Upper lobe of right lung (tissue), 1 donor: ENCODE measurements around the gene JAG1. TPM values are rescaled to one million over a fixed set of nuclear protein-coding genes. Genes with fewer than 3 reads are reported as not detected.

Source experiments
- ATAC-seq: fragments of 200-7000 bp; cut with Tn5 transposase; one replicate; pipeline ENCODE4 v1.9.1; 2020; ENCODE audit warnings: mild to moderate bottlenecking, moderate library complexity
- DNase-seq: peaks from one replicate; pipeline ENCODE4 v3.0.0-alpha.2; 2020
- H3K27ac ChIP-seq: fragments of 200-600 bp; one replicate; pipeline ENCODE4 v1.8.0; 2022
- H3K27me3 ChIP-seq: fragments of 200-600 bp; one replicate; pipeline ENCODE4 v1.8.0; 2022; ENCODE audit warnings: mild to moderate bottlenecking
- H3K36me3 ChIP-seq: fragments of 200-600 bp; one replicate; pipeline ENCODE4 v1.8.0; 2022
- H3K4me1 ChIP-seq: fragments of 200-600 bp; one replicate; pipeline ENCODE4 v1.8.0; 2022
- H3K4me3 ChIP-seq: fragments of 200-600 bp; one replicate; pipeline ENCODE4 v1.8.0; 2022; ENCODE audit warnings: mild to moderate bottlenecking
- H3K9me3 ChIP-seq: fragments of 200-600 bp; one replicate; pipeline ENCODE4 v1.8.0; 2022
- intact Hi-C: fragments of 100-400 bp; cut with DNase I; formaldehyde crosslinking; loops from one replicate; pipeline ENCODE4 v1.11.0; 2022
- total RNA-seq: library from RNA; stranded (reverse); fragmentation: NEBNext Ultra II Directional; extraction: Animal tissue kit (Norgen Biotek cat#: 25700); gene quantifications from one replicate; pipeline ENCODE4 v1.2.1, GENCODE V29; 2021
- TF ChIP-seq, protein P1 (sequence below): fragments of 200-600 bp; IDR thresholded peaks from one replicate; pipeline ENCODE4 v1.8.0; 2022; ENCODE audit warnings: antibody characterized with exemption
- donor health status: DM: no; HTN: yes; CAD: no; lungs with severe emphysema.

JAG1 gene
- total RNA-seq, 1 donor from 2014 or later: 51.6 TPM

DNA sequence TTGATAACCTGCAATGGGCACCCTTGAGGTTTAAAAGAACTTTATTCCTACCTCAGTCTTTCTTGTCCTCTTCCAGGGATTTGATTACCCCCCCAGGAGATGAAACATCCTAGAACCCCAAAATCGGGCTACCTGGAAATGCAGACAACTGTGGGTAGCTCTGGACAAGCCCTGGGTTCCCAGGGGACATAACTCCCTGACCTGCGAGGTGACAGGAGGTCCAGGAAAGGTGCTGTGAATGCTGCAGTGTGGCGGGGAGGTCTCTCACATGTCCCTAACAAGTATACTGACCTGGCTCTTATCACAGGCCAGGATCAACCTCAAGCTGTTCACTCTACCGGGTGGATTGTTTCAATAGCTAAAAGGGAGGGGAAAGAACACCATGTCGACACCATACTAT lies 11.6 kb downstream of the JAG1 start:
- Histone ChIP-seq H3K36me3 (peaks cover 58% of the 10 kb centered on the region), H3K4me3 (no peak overlapping the region), H3K27me3 (no peaks in the 10 kb centered on the region), H3K4me1 (peaks cover 41% of the 10 kb centered on the region), H3K9me3 (no peaks in the 10 kb centered on the region), H3K27ac (no peak overlapping the region)
- DNase-seq (no peak), ATAC-seq (no peak)
- intact Hi-C loops: no loop called here
- TF ChIP-seq, protein P1, sequence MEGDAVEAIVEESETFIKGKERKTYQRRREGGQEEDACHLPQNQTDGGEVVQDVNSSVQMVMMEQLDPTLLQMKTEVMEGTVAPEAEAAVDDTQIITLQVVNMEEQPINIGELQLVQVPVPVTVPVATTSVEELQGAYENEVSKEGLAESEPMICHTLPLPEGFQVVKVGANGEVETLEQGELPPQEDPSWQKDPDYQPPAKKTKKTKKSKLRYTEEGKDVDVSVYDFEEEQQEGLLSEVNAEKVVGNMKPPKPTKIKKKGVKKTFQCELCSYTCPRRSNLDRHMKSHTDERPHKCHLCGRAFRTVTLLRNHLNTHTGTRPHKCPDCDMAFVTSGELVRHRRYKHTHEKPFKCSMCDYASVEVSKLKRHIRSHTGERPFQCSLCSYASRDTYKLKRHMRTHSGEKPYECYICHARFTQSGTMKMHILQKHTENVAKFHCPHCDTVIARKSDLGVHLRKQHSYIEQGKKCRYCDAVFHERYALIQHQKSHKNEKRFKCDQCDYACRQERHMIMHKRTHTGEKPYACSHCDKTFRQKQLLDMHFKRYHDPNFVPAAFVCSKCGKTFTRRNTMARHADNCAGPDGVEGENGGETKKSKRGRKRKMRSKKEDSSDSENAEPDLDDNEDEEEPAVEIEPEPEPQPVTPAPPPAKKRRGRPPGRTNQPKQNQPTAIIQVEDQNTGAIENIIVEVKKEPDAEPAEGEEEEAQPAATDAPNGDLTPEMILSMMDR: no peak

DNA sequence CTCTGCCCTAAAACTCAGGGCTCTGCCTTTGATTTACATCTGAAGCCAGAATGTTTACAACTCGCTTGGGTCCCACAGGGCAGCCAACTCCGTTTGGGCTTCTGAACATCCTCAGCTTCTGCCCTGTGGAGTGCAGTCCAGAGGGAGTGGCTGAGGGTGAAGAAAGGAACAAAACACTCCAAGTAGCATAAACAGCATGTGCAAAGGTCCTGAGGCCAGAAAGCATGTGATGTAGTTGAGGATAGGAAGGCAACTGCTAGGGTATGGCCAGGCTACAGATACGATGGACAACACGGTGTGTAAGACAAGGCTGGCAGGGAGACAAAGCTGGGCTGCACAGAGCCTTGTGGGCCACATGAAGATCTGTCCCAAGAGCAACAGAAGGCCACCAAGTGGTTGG lies 12.5 kb downstream of the JAG1 start:
- TF ChIP-seq, protein P1: no peak
- ATAC-seq (no peak), DNase-seq (no peak)
- Histone ChIP-seq H3K4me3 (no peak overlapping the region), H3K9me3 (no peaks in the 10 kb centered on the region), H3K36me3 (peaks cover 63% of the 10 kb centered on the region), H3K4me1 (peaks cover 34% of the 10 kb centered on the region), H3K27me3 (no peaks in the 10 kb centered on the region), H3K27ac (peak overlapping the region; percentile 59)
- intact Hi-C loops: no loop called here

DNA sequence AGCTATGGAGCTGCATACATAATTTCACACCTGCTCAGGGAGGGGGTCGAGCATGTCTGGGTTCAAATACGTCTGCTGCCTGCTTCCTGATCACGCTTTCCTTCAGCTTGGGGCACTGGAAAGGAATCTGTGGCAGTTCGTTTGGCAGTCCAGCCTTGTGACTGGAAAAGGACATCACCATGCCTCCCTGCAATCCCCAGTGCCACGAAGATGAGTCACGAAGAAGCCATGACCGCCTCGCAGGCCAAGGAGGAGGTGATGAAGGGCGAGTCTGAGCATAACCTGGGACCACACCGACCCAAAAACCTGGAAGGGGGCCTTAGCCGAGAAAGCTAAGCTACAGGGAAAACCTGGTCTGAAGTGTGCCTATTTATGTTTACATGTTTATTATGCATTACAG lies 13.1 kb downstream of the JAG1 start:
- Histone ChIP-seq H3K36me3 (peaks cover 69% of the 10 kb centered on the region), H3K4me3 (no peak overlapping the region), H3K27ac (peak overlapping the region; percentile 59), H3K27me3 (no peaks in the 10 kb centered on the region), H3K4me1 (peaks cover 28% of the 10 kb centered on the region), H3K9me3 (no peaks in the 10 kb centered on the region)
- TF ChIP-seq, protein P1: no peak
- ATAC-seq (peak; percentile 24), DNase-seq (no peak)
- intact Hi-C loops: no loop called here

DNA sequence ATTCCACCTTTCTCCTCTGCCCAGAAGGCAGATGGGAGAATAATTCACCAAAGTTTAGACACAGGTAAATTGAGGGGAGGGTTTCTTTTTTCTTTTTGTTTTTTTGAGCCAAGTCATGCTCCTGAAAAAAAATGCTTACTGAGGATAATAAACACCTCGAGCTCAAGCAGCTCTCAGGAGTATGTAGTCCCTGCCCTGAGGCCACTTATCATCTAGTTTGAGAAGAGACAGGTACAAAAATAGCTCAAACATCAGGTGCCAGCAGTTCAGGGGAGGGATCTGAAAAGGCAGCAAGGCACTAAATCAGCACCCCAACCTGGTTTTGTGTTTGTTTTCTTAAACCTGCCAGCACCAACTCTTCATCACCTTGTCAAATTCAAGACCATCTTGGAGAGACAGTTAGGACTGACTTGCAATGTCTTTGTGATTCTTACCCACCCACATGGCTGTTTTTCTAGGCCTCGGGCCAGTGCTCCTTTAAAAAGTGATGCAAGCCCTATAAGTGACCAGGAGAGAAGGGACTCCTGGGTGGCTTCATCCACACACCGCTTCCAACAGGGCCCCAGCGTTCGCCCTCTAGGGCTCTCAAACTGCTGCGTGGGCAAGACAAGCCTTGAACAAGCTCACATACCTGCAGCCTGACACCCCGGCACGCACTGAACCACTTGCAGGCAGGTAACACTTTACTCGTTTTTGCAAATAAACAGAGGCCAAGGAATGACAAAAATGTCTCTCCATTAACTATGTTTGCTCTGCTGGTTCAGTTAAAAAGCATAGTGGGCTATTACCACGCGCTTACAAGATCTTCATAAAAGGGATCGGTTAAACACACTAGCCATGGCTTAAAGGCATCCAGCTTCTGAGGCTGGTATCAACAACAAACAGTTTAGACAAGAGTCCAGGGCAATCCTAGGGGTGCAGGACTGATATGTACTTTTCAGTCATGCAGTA lies 13.9 kb downstream of the JAG1 start:
- DNase-seq (peak; percentile 82), ATAC-seq (peak; percentile 90)
- TF ChIP-seq, protein P1: no peak
- Histone ChIP-seq H3K27me3 (no peaks in the 10 kb centered on the region), H3K9me3 (no peaks in the 10 kb centered on the region), H3K4me3 (no peak overlapping the region), H3K4me1 (peaks cover 22% of the 10 kb centered on the region), H3K27ac (peak overlapping the region; percentile 59), H3K36me3 (peaks cover 74% of the 10 kb centered on the region)
- intact Hi-C loops: no loop called here

DNA sequence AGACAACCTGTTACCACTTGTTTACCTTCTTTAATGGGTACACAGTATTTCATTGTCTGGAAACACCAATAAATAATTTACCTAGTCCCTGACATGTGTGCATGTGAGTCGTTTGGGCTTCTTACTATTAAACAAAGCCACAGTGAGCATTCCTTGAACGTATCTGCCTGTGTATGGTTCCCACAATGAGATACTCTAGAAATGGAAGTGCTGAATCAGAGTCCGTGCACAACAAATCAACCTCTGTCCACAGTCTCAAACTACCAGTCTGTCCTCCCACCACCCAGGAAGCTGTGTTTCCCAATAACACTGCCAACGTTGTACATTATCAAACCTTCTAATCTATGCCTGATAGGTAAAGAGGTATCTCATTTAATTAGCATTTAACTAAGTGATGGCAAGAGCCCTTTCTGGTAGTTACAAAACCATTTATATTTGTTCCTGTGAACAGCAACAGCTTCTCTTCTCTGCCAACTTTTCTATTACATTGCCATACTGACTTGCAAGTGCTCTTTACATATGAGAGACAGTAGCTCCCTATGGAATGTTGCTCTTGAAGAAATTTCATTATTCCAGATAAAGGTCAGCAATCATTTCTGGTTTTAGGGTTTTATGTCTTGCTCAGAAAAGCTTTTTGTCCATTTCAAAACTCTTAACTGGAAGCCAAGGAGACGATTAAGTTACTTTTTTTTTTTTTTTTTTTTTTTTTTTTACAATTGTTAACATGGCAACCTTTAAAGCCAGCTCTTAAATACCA lies 14.7 kb downstream of the JAG1 start:
- no peaks in the 10 kb centered on the region for H3K9me3 ChIP-seq
- TF ChIP-seq, protein P1: no peak
- ATAC-seq: no peak
- intact Hi-C loops: no loop called here
- H3K27me3 ChIP-seq: no peaks in the 10 kb centered on the region
- peaks cover 74% of the 10 kb centered on the region for H3K36me3 ChIP-seq
- H3K4me1 ChIP-seq: peaks cover 25% of the 10 kb centered on the region
- no peak overlapping the region for H3K4me3 ChIP-seq
- H3K27ac ChIP-seq: peak overlapping the region; percentile 45
- DNase-seq: no peak
